ENCODE results near the gene PADI3.

PADI3 gene

DNA sequence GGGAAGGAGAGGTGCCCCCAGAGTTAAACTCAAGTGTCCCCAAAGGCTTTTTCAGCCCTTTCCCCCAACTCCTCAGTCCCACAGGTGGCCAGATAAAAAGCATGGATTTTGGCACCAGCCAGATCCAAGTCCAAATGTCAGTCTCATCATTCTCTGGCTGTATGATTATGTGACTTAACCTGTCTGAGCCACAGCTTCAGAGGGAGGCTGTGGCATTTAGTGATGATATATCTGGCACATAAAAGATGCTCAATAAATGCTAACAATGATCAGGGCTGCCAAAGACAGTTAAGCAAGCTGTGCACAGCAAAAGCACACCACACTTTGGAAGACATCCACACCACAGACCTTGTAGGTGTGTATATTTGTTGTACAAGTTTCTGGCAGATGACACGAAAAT lies 5.6 kb upstream of the PADI3 start:
- no peak for DNase-seq (ENCODE audit: low spot score)
- in situ Hi-C loops (cut with MboI; ENCODE audit: low pct_unique_long_range_greater_than_20kb, low sequenced_read_pairs, unreplicated experiment): loop anchor here (25.0 kb wide), 1 partner anchor 631 kb away; the partner anchor contains the start of gene NBPF1
- no peak for TF ChIP-seq CTCF (IDR thresholded peaks at IDR 0.05; ENCODE audit: extremely low read depth, insufficient read depth, missing control alignments)

GRCh38 chr1:17244821-17245740 lies 3.8 kb upstream of the PADI3 start:
- DNase-seq (ENCODE audit: low spot score): no peak
- in situ Hi-C loops (cut with MboI; ENCODE audit: low pct_unique_long_range_greater_than_20kb, low sequenced_read_pairs, unreplicated experiment): loop anchor here (25.0 kb wide), 1 partner anchor 633 kb away; the partner anchor contains the start of gene NBPF1
- no peak for TF ChIP-seq CTCF (IDR thresholded peaks at IDR 0.05; ENCODE audit: extremely low read depth, insufficient read depth, missing control alignments)

DNA sequence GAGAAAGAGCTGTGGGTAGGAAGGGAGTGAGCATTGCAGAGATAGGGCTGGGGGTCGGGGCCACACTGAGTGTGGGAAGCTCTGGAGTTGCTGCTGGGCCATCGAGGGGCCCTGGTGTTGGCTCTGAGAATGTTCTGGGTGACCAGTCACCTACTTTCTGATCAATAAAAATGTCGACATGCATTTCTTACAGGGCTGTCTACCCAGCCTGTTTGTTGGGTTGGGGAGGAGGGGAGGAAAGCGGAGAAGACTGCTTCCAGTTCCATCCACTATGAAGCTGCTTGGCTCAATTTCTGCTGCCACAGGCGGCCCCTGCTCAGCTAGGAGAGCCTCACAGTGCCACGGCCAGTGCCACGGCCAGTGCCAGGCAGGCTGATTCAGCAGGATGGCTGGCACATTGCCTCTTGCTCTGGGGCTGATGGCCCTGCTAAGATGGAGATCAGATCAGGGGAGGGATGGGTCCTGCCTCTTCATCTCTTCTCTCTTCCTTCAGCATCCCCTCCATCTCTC lies 3.0 kb upstream of the PADI3 start:
- TF ChIP-seq CTCF (IDR thresholded peaks at IDR 0.05; ENCODE audit: extremely low read depth, insufficient read depth, missing control alignments): no peak
- in situ Hi-C loops (cut with MboI; ENCODE audit: low pct_unique_long_range_greater_than_20kb, low sequenced_read_pairs, unreplicated experiment): loop anchor here (25.0 kb wide), 1 partner anchor 634 kb away; the partner anchor contains the start of gene NBPF1

DNA sequence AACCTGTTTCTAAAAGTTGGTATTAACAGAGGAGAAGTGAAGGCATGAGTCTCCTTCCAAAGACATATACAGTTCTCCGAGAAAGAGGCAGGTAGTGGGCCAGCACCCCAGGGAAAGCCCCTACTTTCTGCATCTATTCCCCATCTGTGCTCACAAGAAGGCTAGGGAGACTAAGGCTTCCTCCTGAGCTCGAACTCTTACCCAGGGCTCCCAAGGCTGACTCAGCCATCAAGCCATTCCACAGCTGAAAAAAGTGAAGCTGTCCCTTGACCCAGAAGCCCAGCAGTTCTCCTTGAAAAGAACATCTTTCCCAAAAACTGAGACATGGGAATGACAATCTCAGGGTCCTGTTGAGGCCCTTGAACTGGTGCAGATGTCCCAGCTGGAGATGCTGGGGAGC lies 1.9 kb upstream of the PADI3 start:
- in situ Hi-C loops (cut with MboI; ENCODE audit: low pct_unique_long_range_greater_than_20kb, low sequenced_read_pairs, unreplicated experiment): loop anchor here (25.0 kb wide), 1 partner anchor 635 kb away; the partner anchor contains the start of gene NBPF1

More for the DNA sequence above, 3.0 kb upstream of the PADI3 start:
- DNase-seq (ENCODE audit: low spot score): no peak

DNA sequence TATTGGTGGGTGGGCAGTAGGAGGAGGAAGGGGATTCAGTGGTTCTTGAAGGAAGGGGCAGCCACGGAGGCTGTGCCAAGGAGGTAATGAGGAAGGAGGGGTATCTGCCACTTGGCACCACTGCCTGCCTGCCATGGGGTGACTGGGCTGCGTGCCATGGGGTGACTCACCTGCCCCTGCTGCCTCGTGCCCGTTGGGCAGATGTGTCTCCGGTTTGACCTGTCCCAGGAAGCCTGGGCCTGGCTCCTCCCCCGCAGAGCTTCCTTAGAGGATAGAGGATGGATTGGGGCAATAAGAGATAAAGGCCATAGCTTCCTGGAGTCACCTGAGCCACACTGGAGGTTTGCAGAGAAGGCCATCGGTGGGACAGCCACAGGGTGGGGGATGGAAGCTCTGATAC lies 1.7 kb downstream of the PADI3 start:
- in situ Hi-C loops (cut with MboI; ENCODE audit: low pct_unique_long_range_greater_than_20kb, low sequenced_read_pairs, unreplicated experiment): no loop called here
- no peak for TF ChIP-seq CTCF (IDR thresholded peaks at IDR 0.05; ENCODE audit: extremely low read depth, insufficient read depth, missing control alignments)
- no peak for DNase-seq (ENCODE audit: low spot score)

More for the DNA sequence above, 1.9 kb upstream of the PADI3 start:
- TF ChIP-seq CTCF (IDR thresholded peaks at IDR 0.05; ENCODE audit: extremely low read depth, insufficient read depth, missing control alignments): no peak
- no peak for DNase-seq (ENCODE audit: low spot score)

DNA sequence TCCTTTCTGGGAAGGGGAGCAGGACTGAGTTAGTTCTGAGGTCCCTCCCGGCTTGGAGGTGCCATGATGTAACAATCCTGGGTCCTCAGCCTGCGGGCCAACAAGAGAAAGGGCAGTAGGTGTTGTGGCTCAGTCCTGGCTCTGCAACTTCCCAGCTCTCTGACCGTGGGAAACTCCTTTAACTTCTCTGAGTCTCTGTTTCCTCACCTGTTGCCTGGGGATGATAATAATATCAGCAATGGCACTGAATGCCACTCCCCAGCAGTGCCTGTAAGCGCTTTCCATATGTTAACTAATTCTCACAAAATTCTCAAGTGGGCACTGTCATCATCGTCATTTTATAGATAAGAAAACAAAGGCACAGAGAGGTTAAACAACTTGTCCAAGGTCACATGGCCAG lies 2.3 kb downstream of the PADI3 start:
- in situ Hi-C loops (cut with MboI; ENCODE audit: low pct_unique_long_range_greater_than_20kb, low sequenced_read_pairs, unreplicated experiment): no loop called here
- no peak for DNase-seq (ENCODE audit: low spot score)
- TF ChIP-seq CTCF (IDR thresholded peaks at IDR 0.05; ENCODE audit: extremely low read depth, insufficient read depth, missing control alignments): no peak
